NB4 (cell line): Measurements from ENCODE around the gene ARMCX1.
A peak's percentile ranks its signal among the peaks of the same experiment; 100 is the strongest.
"Not testable (repeated sequence)": the region's sequence is repeated elsewhere in the genome, so short reads cannot be mapped to it uniquely, and the experiment has no call there.

ENCODE experiments used
- DNase-seq: peaks from one replicate; pipeline ENCODE4 v3.0.0; 2010; ENCODE audit warnings: low read depth
- H3K4me3 ChIP-seq: one replicate; pipeline ENCODE4 v1.5.1; 2011; ENCODE audit warnings: mild to moderate bottlenecking, low read depth, low read length, moderate library complexity
- CTCF ChIP-seq: IDR thresholded peaks from one replicate; pipeline ENCODE4 v1.5.1; 2012; ENCODE audit warnings: low read depth, low read length
- MAX ChIP-seq: IDR thresholded peaks from 2 replicates; pipeline ENCODE4 v1.6.1; 2011; ENCODE audit warnings: low read depth, low read length
- MYC ChIP-seq: IDR thresholded peaks from 2 replicates; pipeline ENCODE4 v1.6.1; 2011; ENCODE audit warnings: low read depth, low read length
- POLR2A ChIP-seq: IDR thresholded peaks from 2 replicates; pipeline ENCODE4 v1.6.1; 2011; ENCODE audit warnings: mild to moderate bottlenecking; ENCODE audit not compliant: insufficient read length; ENCODE audit errors: extremely low read depth

ARMCX1 gene

GRCh38 chrX:101550362-101550750 lies at the start of gene ARMCX1:
Gene ARMCX1 (plus strand): TSS chrX:101550547. CDS start chrX:101552931, 2,384 bp downstream.
- no peak within 1 kb of the TSS for H3K4me3 ChIP-seq
- peak; percentile 1 for DNase-seq
- TF ChIP-seq POLR2A (no peak), CTCF (no peak), MYC (no peak), MAX (no peak)

GRCh38 chrX:101502929-101503328 lies 47.4 kb upstream of the ARMCX1 start:
- not testable (repeated sequence) for DNase-seq, H3K4me3 ChIP-seq

- no peak for TF ChIP-seq MAX
- TF ChIP-seq MYC = no peak
- no peak for TF ChIP-seq CTCF
- TF ChIP-seq POLR2A = no peak
- no peak for DNase-seq
- no peak overlapping the region for H3K4me3 ChIP-seq
Measured at GRCh38 chrX:101507372-101507771, 43.0 kb upstream of the ARMCX1 start.

GRCh38 chrX:101507986-101508385 lies 42.4 kb upstream of the ARMCX1 start:
- TF ChIP-seq MAX = no peak
- DNase-seq = no peak
- no peak overlapping the region for H3K4me3 ChIP-seq

GRCh38 chrX:101530944-101531343 lies 19.4 kb upstream of the ARMCX1 start:
- TF ChIP-seq POLR2A = no peak
- TF ChIP-seq CTCF = no peak
- no peak for TF ChIP-seq MYC
- TF ChIP-seq MAX = no peak
- no peak overlapping the region for H3K4me3 ChIP-seq
- no peak for DNase-seq

- no peak overlapping the region for H3K4me3 ChIP-seq
- TF ChIP-seq MYC (no peak), MAX (no peak), CTCF (no peak), POLR2A (no peak)
- no peak for DNase-seq
Measured at GRCh38 chrX:101539116-101539515, 11.2 kb upstream of the ARMCX1 start.

- H3K4me3 ChIP-seq = no peak overlapping the region
- TF ChIP-seq MAX = no peak
- no peak for TF ChIP-seq MYC
- no peak for TF ChIP-seq CTCF
- TF ChIP-seq POLR2A = no peak
- no peak for DNase-seq
Measured at GRCh38 chrX:101550751-101551379, 518 bp downstream of the ARMCX1 start.
